HepG2 (cell line): ENCODE results near the gene MYOZ3. TPM values are rescaled to one million over a fixed set of nuclear protein-coding genes. Genes with fewer than 3 reads are reported as not detected.
A peak's percentile ranks its signal among the peaks of the same experiment; 100 is the strongest.

Experiments used
- ATAC-seq: fragments of 200-7000 bp; cut with Tn5 transposase; 3 replicates; pipeline ENCODE4 v1.9.1; 2020; ENCODE audit warnings: mild to moderate bottlenecking, moderate library complexity
- BruUV-seq: library from RNA; stranded (reverse); fragments of 400-500 nt; replicated peaks from 2 replicates; lab custom pipeline; 2021; lab: Mats Ljungman, UMichigan
- CTCF ChIA-PET: fragments of 300-600 bp; formaldehyde crosslinking; extraction: SDS; loops from one replicate; lab custom pipeline; 2021; ENCODE audit warnings: low total read pairs, inconsistent platforms, low intra/inter-chr PET ratio; lab: Yijun Ruan, JAX
- POLR2A ChIA-PET: fragments of 350-600 bp; sonication (Branson Sonifier 250); formaldehyde crosslinking; loops from one replicate; lab custom pipeline; 2020; ENCODE audit warnings: antibody characterized with exemption, inconsistent platforms; lab: Yijun Ruan, JAX
- DNase-seq: peaks from one replicate; pipeline ENCODE4 v3.0.0-alpha.2; 2015; ENCODE audit warnings: low spot score
- FAIRE-seq: peaks from 3 replicates; lab custom pipeline; 2011; peaks lifted over from hg19 to GRCh38; lab: Jason Lieb, UNC
- H2AFZ ChIP-seq: one replicate; pipeline ENCODE4 v1.6.1; 2011; ENCODE audit warnings: low read length, inconsistent platforms
- H3K27ac ChIP-seq: fragments of 300-600 bp; 3 replicates; pipeline ENCODE4 v1.8.0; 2011; ENCODE audit warnings: mixed run types, mild to moderate bottlenecking, mixed read lengths, low read length, inconsistent platforms; ENCODE audit not compliant: insufficient read depth; ENCODE audit errors: extremely low read length
- H3K27me3 ChIP-seq, 2 experiments: fragments of 200-600 bp in 1 of 2; 2 replicates in 1 of 2; 3 replicates in 1 of 2; pipeline versions ENCODE4 v1.6.0 to v1.8.0; 2011; ENCODE audit warnings: low read length in 2 of 2, mild to moderate bottlenecking in 2 of 2, moderate library complexity in 2 of 2, inconsistent platforms in 1 of 2; ENCODE audit not compliant: insufficient read depth in 2 of 2, control insufficient read depth in 1 of 2
- H3K36me3 ChIP-seq, 2 experiments: fragments of 200-600 bp in 1 of 2; replicated peaks in 1 of 2; 2 replicates in 1 of 2; 3 replicates in 1 of 2; pipeline versions ENCODE4 v1.5.1 to v1.8.0; 2011; ENCODE audit warnings: low read length in 2 of 2, inconsistent platforms in 1 of 2; ENCODE audit not compliant: insufficient read depth in 2 of 2, control insufficient read depth in 1 of 2
- H3K4me1 ChIP-seq: 2 replicates; pipeline ENCODE4 v1.5.1; 2012; ENCODE audit warnings: low read length, inconsistent platforms; ENCODE audit not compliant: insufficient read depth
- H3K4me2 ChIP-seq: 2 replicates; pipeline ENCODE4 v1.6.0; 2011; ENCODE audit warnings: low read depth, low read length, inconsistent platforms
- H3K4me3 ChIP-seq, 3 experiments: fragments of 200-600 bp in 1 of 3; sonication (generic), shearing (Covaris generic) in 1 of 3; replicated peaks in 1 of 3; 2 replicates each; pipeline ENCODE4 v1.5.1; 2011 to 2016; ENCODE audit warnings: low read length in 3 of 3, inconsistent platforms in 2 of 3, low read depth in 2 of 3, mild to moderate bottlenecking in 2 of 3, control low read depth in 1 of 3, mixed read lengths in 1 of 3; ENCODE audit not compliant: insufficient read depth in 1 of 3
- H3K79me2 ChIP-seq: one replicate; pipeline ENCODE4 v1.6.1; 2011; ENCODE audit warnings: low read length, inconsistent platforms; ENCODE audit not compliant: insufficient read depth
- H3K9ac ChIP-seq: 2 replicates; pipeline ENCODE4 v1.6.0; 2011; ENCODE audit warnings: mild to moderate bottlenecking, low read depth, low read length, inconsistent platforms; ENCODE audit not compliant: insufficient read depth
- H3K9me3 ChIP-seq: 2 replicates; pipeline ENCODE4 v1.5.1; 2012; ENCODE audit warnings: mild to moderate bottlenecking, low read length
- H4K20me1 ChIP-seq: 2 replicates; pipeline ENCODE4 v1.6.0; 2011; ENCODE audit warnings: inconsistent platforms, mild to moderate bottlenecking, low read length, moderate library complexity; ENCODE audit not compliant: insufficient read depth
- ATF6 ChIP-seq: sonication (generic); formaldehyde crosslinking; conservative IDR thresholded peaks from 2 replicates; pipeline ENCODE4 v1.4.0; 2020; ENCODE audit warnings: missing genetic modification reagents
- BATF2 ChIP-seq: sonication (generic); formaldehyde crosslinking; IDR thresholded peaks from 2 replicates; pipeline ENCODE4 v1.8.0; 2022; ENCODE audit warnings: mild to moderate bottlenecking, missing genetic modification reagents, moderate library complexity
- BCL3 ChIP-seq: sonication (generic); formaldehyde crosslinking; IDR thresholded peaks from 2 replicates; pipeline ENCODE4 v1.5.1; 2020; ENCODE audit warnings: mild to moderate bottlenecking, missing genetic modification reagents, moderate library complexity
- EZH2 ChIP-seq: conservative IDR thresholded peaks from 2 replicates; pipeline ENCODE4 v1.6.1; 2012; ENCODE audit warnings: mild to moderate bottlenecking, low read depth, low read length, moderate library complexity
- FOXA1 ChIP-seq, 2 experiments: fragments of 450-650 bp in 1 of 2; sonication (generic) in 1 of 2; formaldehyde crosslinking in 1 of 2; IDR thresholded peaks; 2 replicates each; pipeline versions ENCODE4 v1.4.0 to v1.6.1; 2016 to 2020; ENCODE audit warnings: missing genetic modification reagents in 1 of 2
- KLF11 ChIP-seq: IDR thresholded peaks from 2 replicates; pipeline ENCODE4 v1.6.1; 2016; ENCODE audit warnings: missing compliant biosample characterization
- ZNF430 ChIP-seq: sonication (generic); formaldehyde crosslinking; IDR thresholded peaks from 2 replicates; pipeline ENCODE4 v1.9.0; 2021; ENCODE audit warnings: mild to moderate bottlenecking, missing genetic modification reagents
- ZNF710 ChIP-seq: sonication (generic); formaldehyde crosslinking; IDR thresholded peaks from 2 replicates; pipeline ENCODE4 v1.5.0; 2020; ENCODE audit warnings: mild to moderate bottlenecking, missing genetic modification reagents, borderline replicate concordance
- WGBS: methylation state at CpG from one replicate; pipeline ENCODE4 v1.1.6; 2017; ENCODE audit warnings: low lambda C conversion rate; 5-methylcytosine and 5-hydroxymethylcytosine counted together
- in situ Hi-C: cut with HindIII; loops from 2 replicates; pipeline ENCODE4 v1.10.0; 2017; ENCODE audit warnings: low pct_unique_long_range_greater_than_20kb; ENCODE audit not compliant: extremely low pct_ligation_motif_present
- intact Hi-C: fragments of 100-400 bp; cut with micrococcal nuclease; formaldehyde crosslinking; loops from one replicate; pipeline ENCODE4 v1.10.0; 2022; ENCODE audit not compliant: unreplicated experiment
- polyA plus RNA-seq, 8 experiments: library from polyadenylated mRNA; depleted of rRNA in 3 of 8; stranded (reverse) in 7 of 8; unstranded in 1 of 8; fragments of >200 nt; fragmentation: Illumina TruSeq in 4 of 8; extraction: Trizol in 4 of 8; gene quantifications; 2 replicates each; pipeline versions ENCODE4 v1.2.1 to v1.2.3, GENCODE V29; 2011 to 2016; ENCODE audit warnings: low read depth in 4 of 8, missing spikeins in 1 of 8, mixed read lengths in 1 of 8; ENCODE audit not compliant: insufficient read depth in 1 of 8
- total RNA-seq, 5 experiments: library from RNA; depleted of rRNA; stranded (reverse); fragments of >200 nt; fragmentation: Illumina TruSeq; extraction: Trizol; gene quantifications; 2 replicates each; pipeline ENCODE4 v1.2.3, GENCODE V29; 2016; ENCODE audit warnings: low read depth in 1 of 5

Gene MYOZ3
- total and polyA plus RNA-seq, 2 of the 13 experiments (the other 11 are each of a cell fraction or from before 2014, with no cell fraction given): 0.05 TPM; not detected in 1

- WGBS: 26% methylated on average over 7 of the region's 7 CpGs
Measured at GRCh38 chr5:150623152-150623877, 37.7 kb upstream of the MYOZ3 start.

GRCh38 chr5:150623878-150624216 lies 37.2 kb upstream of the MYOZ3 start:
- Histone ChIP-seq H3K36me3 (no peaks in the 10 kb centered on the region), H3K9ac (no peak overlapping the region), H3K27me3 (peaks cover 4 to 45% of the 10 kb centered on the region in 2 experiments), H3K4me3 (no peak overlapping the region; a peak in 1 of 6 replicates), H3K9me3 (no peaks in the 10 kb centered on the region), H3K79me2 (no peaks in the 10 kb centered on the region), H3K4me2 (peak overlapping the region; percentile 36; the same call in 1 of the 2 replicates), H4K20me1 (no peaks in the 10 kb centered on the region), H3K4me1 (peaks cover 13% of the 10 kb centered on the region), H2AFZ (no peak overlapping the region), H3K27ac (no peak overlapping the region)
- intact Hi-C loops: no loop called here
- POLR2A ChIA-PET: no interaction called here
- no peak for TF ChIP-seq ZNF710
- no peak for TF ChIP-seq ATF6
- TF ChIP-seq ZNF430 (CRISPR knock-in tag): no peak
- no peak for TF ChIP-seq KLF11
- no peak for TF ChIP-seq EZH2
- TF ChIP-seq BCL3: no peak
- DNase-seq (no peak), ATAC-seq (no peak), FAIRE-seq (no peak)
- CTCF ChIA-PET: no interaction called here
- BruUV-seq: no TSS peak
- in situ Hi-C loops: no loop called here
- WGBS: 0% methylated on average over 2 of the region's 5 CpGs

More at GRCh38 chr5:150623152-150623877, 37.7 kb upstream of the MYOZ3 start:
- H4K20me1 ChIP-seq: no peaks in the 10 kb centered on the region
- peaks cover 4 to 45% of the 10 kb centered on the region in 2 experiments for H3K27me3 ChIP-seq
- no peak for FAIRE-seq
- CTCF ChIA-PET: no interaction called here
- DNase-seq: no peak
- TF ChIP-seq BATF2 (CRISPR knock-in tag): no peak
- 0 out of 2 replicates have a peak, but pooled peaks have one; percentile 8 for TF ChIP-seq FOXA1 (IDR thresholded peaks at IDR 0.05)
- no peak for TF ChIP-seq FOXA1 (CRISPR knock-in tag; IDR thresholded peaks at IDR 0.05)
- intact Hi-C loops (no loop called here), in situ Hi-C loops (no loop called here)
- no peak overlapping the region for H3K4me3 ChIP-seq
- BruUV-seq: no TSS peak
- POLR2A ChIA-PET: no interaction called here
- no peaks in the 10 kb centered on the region for H3K9me3 ChIP-seq
- no peaks in the 10 kb centered on the region for H3K36me3 ChIP-seq
- no peak overlapping the region for H3K9ac ChIP-seq
- H3K27ac ChIP-seq: no peak overlapping the region
- ATAC-seq: no peak
- H3K79me2 ChIP-seq: no peaks in the 10 kb centered on the region
- H2AFZ ChIP-seq: no peak overlapping the region
- peaks cover 13% of the 10 kb centered on the region for H3K4me1 ChIP-seq
- no peak overlapping the region; the same call in 1 of the 2 replicates for H3K4me2 ChIP-seq
